Hematopoietic multipotent progenitor cell treated with erythropoietin and hydrocortisone succinate and interleukin-3 and kit ligand, for 6 days (in vitro differentiated cells): ENCODE data around the gene EFHD1.
"Not testable (repeated sequence)": the region's sequence is repeated elsewhere in the genome, so short reads cannot be mapped to it uniquely, and the experiment has no call there.

Experiments
- DNase-seq: peaks from one replicate; pipeline ENCODE4 v3.0.0-alpha.2; 2015

The EFHD1 gene

DNA sequence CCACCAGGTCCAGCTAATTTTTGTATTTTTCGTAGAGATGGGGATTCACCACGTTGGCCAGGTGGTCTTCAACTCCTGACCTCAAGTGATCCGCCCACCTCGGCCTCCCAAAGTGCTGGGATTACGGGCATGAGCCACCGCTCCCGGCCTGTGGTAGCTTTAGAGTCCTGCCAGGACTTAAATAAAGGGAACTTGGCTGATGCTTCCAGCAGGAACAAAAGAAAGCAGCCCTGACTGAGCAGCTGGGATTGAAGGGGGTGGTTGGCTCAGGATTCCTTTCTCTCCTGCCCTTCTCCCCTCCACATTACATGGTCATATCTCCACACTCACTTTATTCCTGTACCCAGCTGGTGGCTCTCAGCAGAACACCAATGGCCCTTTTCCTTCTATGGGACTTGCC is 20.0 kb downstream of the EFHD1 start:
- no peak for DNase-seq

DNA sequence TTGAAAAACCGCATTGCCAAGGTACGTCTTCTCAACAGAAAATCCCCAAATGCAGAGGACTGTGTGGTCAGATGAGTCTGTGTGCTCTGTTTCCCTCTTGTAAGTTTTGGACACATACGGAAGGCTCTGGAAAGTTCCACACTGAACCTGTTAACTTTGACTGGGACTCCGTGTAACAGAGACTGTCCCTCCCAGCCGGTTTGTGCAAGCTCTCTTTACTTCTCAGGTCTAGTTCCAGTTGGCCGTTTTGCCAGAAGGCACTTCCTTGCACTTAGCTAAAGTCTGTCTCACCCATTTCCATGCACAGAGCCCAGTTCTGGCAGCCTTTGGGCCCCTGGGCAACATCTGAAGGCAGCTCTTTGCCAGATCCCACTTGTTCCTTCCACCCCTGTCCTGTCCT is 22.0 kb downstream of the EFHD1 start:
- DNase-seq = no peak

DNA sequence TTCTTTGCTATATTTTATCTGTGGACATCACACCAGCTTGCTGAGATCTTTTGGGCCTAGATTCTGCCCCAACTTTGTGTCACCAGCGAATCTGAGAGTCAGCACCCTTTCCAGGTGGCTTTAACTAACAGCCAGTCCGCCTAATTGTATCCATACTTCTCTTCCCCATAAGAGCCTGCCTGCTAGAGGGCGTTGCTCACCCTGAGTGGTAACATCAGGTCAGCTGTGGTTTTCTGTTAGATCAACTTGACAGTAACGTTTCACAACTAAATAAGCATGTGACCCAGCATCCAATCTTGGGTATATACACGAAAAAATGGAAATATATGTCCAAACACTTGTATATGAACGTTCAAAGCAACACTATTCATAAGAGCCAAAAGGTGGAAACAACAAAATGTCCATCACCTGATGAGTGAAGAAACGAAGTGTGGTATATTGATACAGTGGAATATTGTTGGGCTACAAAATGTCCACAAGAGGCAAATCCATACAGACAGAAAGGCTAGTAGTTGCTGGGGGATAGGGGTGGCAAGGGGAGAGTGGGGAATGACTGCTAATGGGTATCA is 24.9 kb downstream of the EFHD1 start:
- peak; percentile 61 for DNase-seq

DNA sequence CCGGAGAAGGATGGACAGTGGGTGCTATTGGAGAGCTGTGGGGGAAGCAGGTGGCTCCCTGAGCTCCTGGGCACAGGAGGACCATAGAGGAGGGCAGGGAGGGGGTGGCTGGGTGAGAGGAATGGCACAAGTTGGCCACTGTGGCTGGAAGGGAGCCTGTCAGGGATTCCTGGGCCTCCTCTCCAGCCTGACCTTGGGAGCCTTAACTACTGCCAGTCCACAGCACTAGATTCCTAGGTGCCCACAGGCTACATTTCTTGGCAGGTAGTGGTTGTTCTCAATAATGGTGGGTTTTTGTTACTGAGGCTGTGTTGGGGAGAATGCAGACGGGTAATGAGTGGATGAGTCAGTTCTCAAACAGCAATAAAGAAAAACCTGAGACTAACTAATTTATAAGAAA is 26.0 kb downstream of the EFHD1 start:
- DNase-seq = no peak

DNA sequence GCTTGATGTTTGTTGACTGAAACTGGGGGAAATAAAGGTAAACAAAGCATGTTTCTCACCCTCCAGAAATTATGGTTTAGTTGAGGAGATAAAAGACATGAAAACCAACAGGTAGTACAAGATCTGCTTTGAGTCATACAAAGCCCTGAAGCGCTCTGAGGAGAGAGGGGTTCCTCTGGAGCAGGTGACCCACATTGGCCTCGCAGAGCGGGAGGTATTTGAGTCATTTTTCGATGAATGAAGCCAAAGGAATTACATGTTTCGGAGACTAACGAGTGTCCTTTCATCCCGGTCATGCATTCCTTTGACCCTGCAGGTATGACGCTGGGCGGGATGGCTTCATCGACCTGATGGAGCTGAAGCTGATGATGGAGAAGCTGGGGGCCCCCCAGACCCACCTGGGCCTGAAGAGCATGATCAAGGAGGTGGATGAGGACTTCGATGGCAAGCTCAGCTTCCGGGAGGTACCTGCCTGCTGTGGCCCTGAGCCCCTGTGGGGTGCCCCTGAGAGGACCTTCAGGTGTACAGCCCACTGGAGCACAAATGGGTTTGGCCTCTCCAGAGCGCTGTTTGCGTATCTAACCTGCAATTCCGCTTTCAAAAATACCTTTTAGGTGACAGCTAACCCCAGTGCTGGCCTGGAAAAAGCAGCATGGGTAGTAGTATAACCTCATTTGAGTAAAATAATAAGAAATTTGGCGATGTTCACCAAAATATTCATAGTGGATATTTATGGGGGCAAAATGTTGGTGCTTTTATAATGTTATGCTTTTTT is 29.3 kb downstream of the EFHD1 start:
- no peak for DNase-seq

- DNase-seq = no peak
Measured at GRCh38 chr2:232666051-232666805, 32.8 kb downstream of the EFHD1 start.

- no peak for DNase-seq
Measured at GRCh38 chr2:232667989-232668583, 34.7 kb downstream of the EFHD1 start.

- peak; percentile 38 for DNase-seq
Measured at GRCh38 chr2:232668805-232669444, 35.5 kb downstream of the EFHD1 start.

DNA sequence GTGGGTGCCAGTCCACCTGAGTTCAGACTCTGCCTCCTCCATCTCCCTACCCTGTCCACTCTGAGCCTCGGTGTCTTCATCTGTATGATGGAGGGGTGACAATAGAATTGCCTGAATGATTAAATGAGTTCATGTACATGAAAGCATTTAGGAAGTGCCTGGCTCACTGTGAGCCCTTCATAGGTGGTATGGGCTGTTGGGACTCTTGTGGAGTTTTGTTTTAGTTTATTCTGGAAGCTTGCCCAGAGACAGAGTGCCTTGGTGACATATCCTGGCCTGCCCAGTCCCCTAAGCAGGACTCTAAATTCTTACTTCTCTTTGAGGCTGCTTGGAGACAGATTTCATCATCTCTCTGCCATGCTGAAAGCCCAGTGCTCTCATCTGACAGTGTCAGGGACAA is 39.2 kb downstream of the EFHD1 start:
- no peak for DNase-seq

GRCh38 chr2:232674491-232674890 is 41.1 kb downstream of the EFHD1 start:
- DNase-seq = no peak

DNA sequence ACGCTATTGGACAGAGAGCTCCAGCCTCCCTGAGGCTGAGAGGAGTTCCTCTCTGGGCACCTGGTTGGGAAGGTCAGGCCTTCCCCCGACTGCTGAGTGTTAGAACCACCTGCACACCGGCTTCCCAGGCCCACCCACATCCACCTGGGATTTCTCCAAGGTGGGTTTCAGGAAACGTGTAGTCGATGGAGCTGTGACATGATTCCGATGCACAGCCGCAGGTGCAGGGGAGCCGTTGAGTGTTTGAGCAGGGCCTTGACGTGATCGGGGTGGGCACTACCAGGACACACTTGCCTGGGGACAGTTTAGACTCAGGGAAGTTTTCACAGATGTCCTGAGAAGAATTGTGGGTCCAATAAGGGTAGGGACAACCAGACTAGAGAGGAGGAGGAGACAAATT is 42.0 kb downstream of the EFHD1 start:
- DNase-seq = no peak

GRCh38 chr2:232680006-232680405 is 46.6 kb downstream of the EFHD1 start:
- DNase-seq = no peak

DNA sequence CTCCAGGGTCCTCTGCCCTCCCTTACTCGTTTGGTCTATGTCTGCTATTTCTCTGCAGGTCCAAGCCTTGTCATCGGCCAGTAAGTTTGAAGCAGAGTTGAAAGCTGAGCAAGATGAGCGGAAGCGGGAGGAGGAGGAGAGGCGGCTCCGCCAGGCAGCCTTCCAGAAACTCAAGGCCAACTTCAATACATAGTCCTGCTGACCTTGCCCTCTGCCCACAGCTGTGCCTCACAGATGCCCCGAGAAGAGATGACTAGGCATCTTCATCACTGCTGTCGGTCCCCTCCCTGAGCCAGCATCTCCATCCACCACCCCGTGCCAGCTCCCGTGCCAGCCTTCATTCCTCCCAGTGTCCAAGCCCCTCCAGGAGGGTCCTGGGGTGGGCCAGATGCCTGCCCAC is 48.1 kb downstream of the EFHD1 start:
- no peak for DNase-seq

GRCh38 chr2:232683368-232683767 is 50.0 kb downstream of the EFHD1 start:
- DNase-seq = no peak

GRCh38 chr2:232685391-232685790 is 52.0 kb downstream of the EFHD1 start:
- DNase-seq = not testable (repeated sequence)

- no peak for DNase-seq
Measured at GRCh38 chr2:232687382-232688160, 54.2 kb downstream of the EFHD1 start.

- DNase-seq = no peak
Measured at GRCh38 chr2:232688201-232688600, 54.8 kb downstream of the EFHD1 start.

DNA sequence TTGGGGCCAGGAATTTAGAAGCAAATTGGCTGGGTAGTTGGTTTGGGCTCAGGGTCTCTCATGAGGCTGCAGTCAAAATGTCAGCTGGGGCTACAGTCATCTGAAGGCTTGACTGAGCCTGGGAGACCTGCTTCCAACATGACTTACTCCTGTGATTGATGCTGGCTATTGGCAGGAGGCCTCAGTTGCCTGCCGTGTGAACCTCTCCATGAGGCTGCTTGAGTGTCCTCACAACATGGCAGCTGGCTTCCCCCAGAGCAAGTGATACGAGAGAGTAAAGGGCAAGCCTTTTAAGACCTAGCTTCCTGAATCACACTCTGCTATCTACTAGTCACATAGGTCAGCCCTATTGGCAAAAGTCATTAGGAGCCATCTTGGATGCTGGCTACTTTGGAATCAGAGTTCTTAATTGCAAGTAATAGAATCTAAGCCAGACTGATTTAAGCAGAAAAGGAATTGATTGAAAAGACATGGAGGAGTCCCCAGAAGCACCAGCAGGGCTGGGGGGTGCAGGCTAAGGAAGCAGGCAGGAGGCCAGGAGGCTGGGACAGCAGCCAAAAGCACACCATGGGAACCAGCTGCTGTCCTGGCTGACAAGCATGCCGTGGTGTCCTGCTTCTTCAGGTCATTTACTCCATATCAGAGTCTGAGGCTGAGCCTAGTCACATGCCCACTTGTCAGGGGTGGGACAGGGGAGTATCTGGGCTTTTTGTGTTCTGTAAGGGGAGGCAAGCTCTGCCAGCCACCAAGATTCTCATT is 55.9 kb downstream of the EFHD1 start:
- peak; percentile 22 for DNase-seq

GRCh38 chr2:232691117-232691516 is 57.7 kb downstream of the EFHD1 start:
- not testable (repeated sequence) for DNase-seq

DNA sequence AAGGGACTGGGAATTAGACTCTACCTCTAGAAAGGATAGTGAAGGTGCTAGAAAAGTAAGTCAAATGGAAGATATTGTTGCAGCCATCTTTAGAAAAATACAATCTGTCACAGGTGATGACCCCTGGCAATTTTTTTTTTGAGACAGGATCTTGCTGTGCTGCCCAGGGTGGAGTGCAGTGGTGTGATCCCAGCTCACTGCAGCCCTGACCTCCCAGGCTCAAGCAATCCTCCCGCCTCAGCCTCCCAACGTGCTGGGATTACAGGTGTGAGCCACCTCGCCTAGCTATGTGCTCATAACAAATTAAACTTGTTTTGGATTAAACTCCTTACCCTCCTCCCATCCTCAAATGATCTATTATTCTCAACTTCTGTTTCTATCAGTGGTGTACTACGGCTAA is 59.9 kb downstream of the EFHD1 start:
- no peak for DNase-seq

DNA sequence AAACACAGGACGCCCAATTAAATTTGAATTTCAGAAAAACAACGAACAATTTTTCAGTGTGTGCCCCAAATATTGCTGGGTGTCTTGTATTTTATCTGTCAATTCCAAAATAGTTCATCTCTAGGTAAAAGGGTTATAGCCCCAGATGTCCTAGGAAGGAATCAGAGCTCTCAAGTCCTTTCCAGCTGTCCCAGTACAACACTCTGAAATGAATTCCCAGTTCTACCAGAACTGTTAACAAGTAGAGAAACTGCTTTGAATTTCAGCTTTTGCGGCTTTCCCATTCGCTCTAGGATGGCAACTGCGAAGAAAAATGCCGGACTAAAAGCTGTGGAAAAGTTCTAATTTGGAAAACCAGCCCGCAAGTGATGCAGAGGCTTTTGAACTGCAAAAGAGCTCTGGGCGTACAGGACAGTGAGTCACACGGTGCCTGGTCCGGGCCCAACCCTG is 63.2 kb downstream of the EFHD1 start:
- DNase-seq = peak; percentile 18
